Astrocyte (in vitro differentiated cells and primary cell): ENCODE data around the gene ELMO1. TPM values are rescaled to one million over a fixed set of nuclear protein-coding genes. Genes with fewer than 3 reads are reported as not detected.

Experiments
- DNase-seq: peaks from one replicate; pipeline ENCODE4 v3.0.0-alpha.2; 2010; ENCODE audit warnings: low read depth
- FAIRE-seq: peaks from 2 replicates; lab custom pipeline; 2011; peaks lifted over from hg19 to GRCh38; lab: Jason Lieb, UNC
- H2AFZ ChIP-seq: 2 replicates; pipeline ENCODE4 v1.6.0; 2012; ENCODE audit warnings: low read depth, low read length, inconsistent platforms
- H3K27ac ChIP-seq: 2 replicates; pipeline ENCODE4 v1.5.1; 2011; ENCODE audit warnings: low read depth, low read length, inconsistent platforms
- H3K27me3 ChIP-seq: 2 replicates; pipeline ENCODE4 v1.6.0; 2011; ENCODE audit warnings: low read length, inconsistent platforms; ENCODE audit not compliant: insufficient read depth
- H3K36me3 ChIP-seq: 2 replicates; pipeline ENCODE4 v1.5.1; 2011; ENCODE audit warnings: low read length, inconsistent platforms; ENCODE audit not compliant: insufficient read depth
- H3K4me1 ChIP-seq: 2 replicates; pipeline ENCODE4 v1.5.1; 2011; ENCODE audit warnings: low read length, inconsistent platforms; ENCODE audit not compliant: insufficient read depth
- H3K4me2 ChIP-seq: 2 replicates; pipeline ENCODE4 v1.6.0; 2012; ENCODE audit warnings: low read length, inconsistent platforms
- H3K4me3 ChIP-seq: 2 replicates; pipeline ENCODE4 v1.5.1; 2011; ENCODE audit warnings: low read depth, mild to moderate bottlenecking, low read length, inconsistent platforms; ENCODE audit not compliant: insufficient read depth
- H3K79me2 ChIP-seq: 2 replicates; pipeline ENCODE4 v1.6.0; 2012; ENCODE audit warnings: mild to moderate bottlenecking, low read length, inconsistent platforms; ENCODE audit not compliant: insufficient read depth
- H3K9ac ChIP-seq: 2 replicates; pipeline ENCODE4 v1.6.0; 2012; ENCODE audit warnings: mild to moderate bottlenecking, low read length, inconsistent platforms
- H3K9me3 ChIP-seq: 2 replicates; pipeline ENCODE4 v1.5.1; 2012; ENCODE audit warnings: low read depth, mild to moderate bottlenecking, low read length, inconsistent platforms; ENCODE audit not compliant: insufficient read depth
- H4K20me1 ChIP-seq: 2 replicates; pipeline ENCODE4 v1.6.0; 2012; ENCODE audit warnings: low read length, inconsistent platforms; ENCODE audit not compliant: insufficient read depth
- H3K27ac Mint-ChIP-seq: one replicate; pipeline ENCODE4 v1.8.0; 2021; ENCODE audit warnings: mild to moderate bottlenecking, mixed read lengths; ENCODE audit not compliant: unreplicated experiment
- H3K27me3 Mint-ChIP-seq: one replicate; pipeline ENCODE4 v1.8.0; 2021; ENCODE audit warnings: low read depth, mixed read lengths; ENCODE audit not compliant: unreplicated experiment
- H3K36me3 Mint-ChIP-seq: one replicate; pipeline ENCODE4 v1.8.0; 2021; ENCODE audit warnings: low read depth, mixed read lengths; ENCODE audit not compliant: unreplicated experiment
- H3K4me1 Mint-ChIP-seq: one replicate; pipeline ENCODE4 v1.8.0; 2021; ENCODE audit warnings: low read depth, mixed read lengths; ENCODE audit not compliant: unreplicated experiment
- H3K4me3 Mint-ChIP-seq: one replicate; pipeline ENCODE4 v1.8.0; 2021; ENCODE audit warnings: mild to moderate bottlenecking, moderate library complexity, mixed read lengths; ENCODE audit not compliant: unreplicated experiment
- H3K9me3 Mint-ChIP-seq: one replicate; pipeline ENCODE4 v1.8.0; 2021; ENCODE audit warnings: mild to moderate bottlenecking, mixed read lengths; ENCODE audit not compliant: unreplicated experiment
- EZH2 ChIP-seq: IDR thresholded peaks from 2 replicates; pipeline ENCODE4 v1.6.1; 2012; ENCODE audit warnings: mild to moderate bottlenecking, low read length, inconsistent platforms; ENCODE audit not compliant: insufficient read depth
- total RNA-seq: library from RNA; stranded (reverse); gene quantifications from 2 replicates; pipeline ENCODE4 v1.2.1, GENCODE V29; 2021
- TF ChIP-seq, protein P1 (sequence below): IDR thresholded peaks from 2 replicates; pipeline ENCODE4 v1.5.1; 2011; ENCODE audit warnings: low read depth, mild to moderate bottlenecking, inconsistent platforms, low read length, moderate library complexity; ENCODE audit not compliant: insufficient read depth

The ELMO1 gene
- total RNA-seq, 1 donor from 2014 or later, result 20.4 TPM

DNA sequence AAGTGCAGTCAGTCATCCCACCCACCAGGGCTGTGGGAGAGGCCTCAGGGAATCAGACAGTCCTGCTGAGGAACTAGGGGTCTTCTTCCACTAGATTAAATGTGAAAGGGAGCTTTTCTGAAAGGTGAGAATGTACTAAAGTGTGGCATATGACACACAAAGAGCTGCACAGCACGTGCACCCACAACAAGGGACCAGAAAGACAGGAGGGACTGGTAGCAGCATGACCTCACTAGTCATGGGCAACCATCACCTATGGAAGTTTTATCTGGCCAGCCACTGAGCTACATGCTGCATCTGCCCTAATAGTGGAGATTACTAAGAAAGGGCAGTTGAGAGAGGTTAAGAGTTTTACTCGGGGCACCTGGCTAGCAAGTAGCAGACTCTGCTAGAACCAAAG lies 519.9 kb downstream of the ELMO1 start:
- H3K27ac ChIP-seq, result no peak overlapping the region
- peaks cover 6% of the 10 kb centered on the region for H3K9me3 ChIP-seq
- no peaks in the 10 kb centered on the region for H4K20me1 ChIP-seq
- no peaks in the 10 kb centered on the region for H3K4me1 ChIP-seq
- H3K36me3 Mint-ChIP-seq, result peaks cover 8% of the 10 kb centered on the region
- no peak overlapping the region for H3K4me3 Mint-ChIP-seq
- peaks cover 10% of the 10 kb centered on the region for H3K9me3 Mint-ChIP-seq
- TF ChIP-seq EZH2, result no peak
- TF ChIP-seq, protein P1, sequence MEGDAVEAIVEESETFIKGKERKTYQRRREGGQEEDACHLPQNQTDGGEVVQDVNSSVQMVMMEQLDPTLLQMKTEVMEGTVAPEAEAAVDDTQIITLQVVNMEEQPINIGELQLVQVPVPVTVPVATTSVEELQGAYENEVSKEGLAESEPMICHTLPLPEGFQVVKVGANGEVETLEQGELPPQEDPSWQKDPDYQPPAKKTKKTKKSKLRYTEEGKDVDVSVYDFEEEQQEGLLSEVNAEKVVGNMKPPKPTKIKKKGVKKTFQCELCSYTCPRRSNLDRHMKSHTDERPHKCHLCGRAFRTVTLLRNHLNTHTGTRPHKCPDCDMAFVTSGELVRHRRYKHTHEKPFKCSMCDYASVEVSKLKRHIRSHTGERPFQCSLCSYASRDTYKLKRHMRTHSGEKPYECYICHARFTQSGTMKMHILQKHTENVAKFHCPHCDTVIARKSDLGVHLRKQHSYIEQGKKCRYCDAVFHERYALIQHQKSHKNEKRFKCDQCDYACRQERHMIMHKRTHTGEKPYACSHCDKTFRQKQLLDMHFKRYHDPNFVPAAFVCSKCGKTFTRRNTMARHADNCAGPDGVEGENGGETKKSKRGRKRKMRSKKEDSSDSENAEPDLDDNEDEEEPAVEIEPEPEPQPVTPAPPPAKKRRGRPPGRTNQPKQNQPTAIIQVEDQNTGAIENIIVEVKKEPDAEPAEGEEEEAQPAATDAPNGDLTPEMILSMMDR, result no peak
- no peaks in the 10 kb centered on the region for H3K27me3 Mint-ChIP-seq
- H3K4me2 ChIP-seq, result no peak overlapping the region
- no peaks in the 10 kb centered on the region for H3K36me3 ChIP-seq
- H2AFZ ChIP-seq, result no peak overlapping the region
- H3K4me3 ChIP-seq, result no peak overlapping the region
- no peaks in the 10 kb centered on the region for H3K4me1 Mint-ChIP-seq
- H3K79me2 ChIP-seq, result no peaks in the 10 kb centered on the region
- no peak overlapping the region for H3K27ac Mint-ChIP-seq
- no peaks in the 10 kb centered on the region for H3K27me3 ChIP-seq
- FAIRE-seq, result no peak
- no peak overlapping the region for H3K9ac ChIP-seq
- no peak for DNase-seq

DNA sequence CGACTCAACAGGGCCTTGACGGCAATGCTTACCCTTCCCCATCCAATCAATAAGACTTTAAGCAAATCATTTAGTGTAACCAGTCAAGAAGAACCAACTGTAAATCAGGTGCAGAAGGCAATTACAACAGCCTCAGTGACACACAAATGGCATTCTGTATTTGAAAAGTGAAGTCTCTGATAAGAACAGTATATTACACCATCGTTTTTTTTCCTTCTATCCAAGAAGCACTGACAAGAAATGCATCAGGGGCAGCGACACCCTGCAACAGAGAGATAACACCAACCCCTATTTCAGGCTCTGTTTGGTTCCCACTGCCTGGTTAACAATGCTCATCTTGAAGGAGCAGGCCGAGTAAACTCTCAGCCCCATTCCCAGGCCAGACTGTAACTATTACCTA lies 520.4 kb downstream of the ELMO1 start:
- peaks cover 4% of the 10 kb centered on the region for H3K36me3 Mint-ChIP-seq
- no peak for DNase-seq
- TF ChIP-seq, protein P1, result no peak
- no peak for TF ChIP-seq EZH2
- Histone ChIP-seq H3K9ac (no peak overlapping the region), H3K27me3 (no peaks in the 10 kb centered on the region), H3K9me3 (peaks cover 6% of the 10 kb centered on the region), H3K4me2 (no peak overlapping the region), H3K4me1 (no peaks in the 10 kb centered on the region), H3K79me2 (no peaks in the 10 kb centered on the region), H3K36me3 (no peaks in the 10 kb centered on the region), H3K4me3 (no peak overlapping the region), H2AFZ (no peak overlapping the region), H4K20me1 (no peaks in the 10 kb centered on the region), H3K27ac (no peak overlapping the region)
- H3K4me1 Mint-ChIP-seq, result no peaks in the 10 kb centered on the region
- no peak for FAIRE-seq
- no peak overlapping the region for H3K4me3 Mint-ChIP-seq
- no peak overlapping the region for H3K27ac Mint-ChIP-seq
- no peaks in the 10 kb centered on the region for H3K27me3 Mint-ChIP-seq
- H3K9me3 Mint-ChIP-seq, result peaks cover 6% of the 10 kb centered on the region

DNA sequence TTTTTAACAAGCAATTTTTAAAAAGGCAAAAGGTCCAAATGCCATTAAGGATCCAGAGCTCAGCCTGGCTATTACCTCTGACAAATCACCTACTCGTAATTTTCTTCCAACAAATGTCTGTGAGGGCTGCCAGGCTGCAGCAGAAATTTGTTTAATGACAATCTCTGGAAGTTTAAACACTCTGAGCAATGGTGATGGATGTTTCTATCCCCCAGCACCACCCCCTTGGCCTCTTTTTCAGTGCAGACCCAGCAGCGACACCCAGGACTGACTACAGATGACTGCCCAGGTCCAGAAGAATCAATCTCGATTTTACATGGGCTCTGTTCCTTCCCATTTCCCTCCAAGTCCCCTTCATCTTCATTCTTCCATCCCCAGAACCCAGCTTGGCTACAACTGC lies 523.0 kb downstream of the ELMO1 start:
- H3K4me1 ChIP-seq, result no peaks in the 10 kb centered on the region
- FAIRE-seq (no peak), DNase-seq (no peak)
- peaks cover under 1% of the 10 kb centered on the region for H3K9me3 Mint-ChIP-seq
- H3K4me3 ChIP-seq, result no peak overlapping the region
- H3K36me3 ChIP-seq, result no peaks in the 10 kb centered on the region
- no peak overlapping the region for H3K27ac Mint-ChIP-seq
- H3K9ac ChIP-seq, result no peak overlapping the region
- no peak overlapping the region for H3K4me3 Mint-ChIP-seq
- H3K79me2 ChIP-seq, result no peaks in the 10 kb centered on the region
- H2AFZ ChIP-seq, result no peak overlapping the region
- TF ChIP-seq, protein P1, result no peak
- no peak for TF ChIP-seq EZH2
- no peaks in the 10 kb centered on the region for H3K36me3 Mint-ChIP-seq
- H3K4me1 Mint-ChIP-seq, result no peaks in the 10 kb centered on the region
- no peaks in the 10 kb centered on the region for H4K20me1 ChIP-seq
- no peak overlapping the region for H3K27ac ChIP-seq
- no peaks in the 10 kb centered on the region for H3K27me3 ChIP-seq
- H3K4me2 ChIP-seq, result no peak overlapping the region
- H3K27me3 Mint-ChIP-seq, result no peaks in the 10 kb centered on the region
- H3K9me3 ChIP-seq, result peaks cover 2% of the 10 kb centered on the region
